ENCODE results near the gene MCCD1. TPM values are rescaled to one million over a fixed set of nuclear protein-coding genes. Genes with fewer than 3 reads are reported as not detected.
"Not testable (repeated sequence)": the region's sequence is repeated elsewhere in the genome, so short reads cannot be mapped to it uniquely, and the experiment has no call there.

Gene MCCD1
- not detected in 2 replicates for total RNA-seq (2014; rRNA removed)
- not detected for polyA plus RNA-seq (2012)

GRCh38 chr6:31528821-31529328, at the start of gene MCCD1:
MCCD1 (plus strand) TSS chr6:31528962; CDS start chr6:31529015, 53 bp downstream.
- DNase-seq (ENCODE audit: low read depth) = no peak

GRCh38 chr6:31479151-31479932, 49.4 kb upstream of the MCCD1 start:
- DNase-seq (ENCODE audit: low read depth) = no peak

GRCh38 chr6:31479933-31480535, 48.7 kb upstream of the MCCD1 start:
- DNase-seq (ENCODE audit: low read depth) = no peak

- DNase-seq (ENCODE audit: low read depth) = no peak
Observed at GRCh38 chr6:31480574-31480973, 48.2 kb upstream of the MCCD1 start.

GRCh38 chr6:31483392-31483791, 45.4 kb upstream of the MCCD1 start:
- DNase-seq (ENCODE audit: low read depth) = no peak

- DNase-seq (ENCODE audit: low read depth) = no peak
Observed at GRCh38 chr6:31485055-31485454, 43.7 kb upstream of the MCCD1 start.

GRCh38 chr6:31486065-31486837, 42.5 kb upstream of the MCCD1 start:
- DNase-seq (ENCODE audit: low read depth) = not testable (repeated sequence)

- not testable (repeated sequence) for DNase-seq (ENCODE audit: low read depth)
Observed at GRCh38 chr6:31487674-31488073, 41.1 kb upstream of the MCCD1 start.

GRCh38 chr6:31489086-31489485, 39.7 kb upstream of the MCCD1 start:
- DNase-seq (ENCODE audit: low read depth) = no peak

GRCh38 chr6:31490115-31490873, 38.5 kb upstream of the MCCD1 start:
- no peak for DNase-seq (ENCODE audit: low read depth)

GRCh38 chr6:31493550-31493874, 35.2 kb upstream of the MCCD1 start:
- not testable (repeated sequence) for DNase-seq (ENCODE audit: low read depth)

GRCh38 chr6:31493875-31494694, 34.7 kb upstream of the MCCD1 start:
- peak; percentile 76 for DNase-seq (ENCODE audit: low read depth)

GRCh38 chr6:31495580-31495979, 33.2 kb upstream of the MCCD1 start:
- peak; percentile 68 for DNase-seq (ENCODE audit: low read depth)

- DNase-seq (ENCODE audit: low read depth) = not testable (repeated sequence)
Observed at GRCh38 chr6:31496826-31497225, 31.9 kb upstream of the MCCD1 start.

GRCh38 chr6:31497531-31498476, 31.0 kb upstream of the MCCD1 start, which contains the start of gene MICB:
MICB (plus strand) TSS chr6:31498145; CDS start chr6:31498194, 49 bp downstream.
- DNase-seq (ENCODE audit: low read depth) = peak; percentile 65

- no peak for DNase-seq (ENCODE audit: low read depth)
Observed at GRCh38 chr6:31498748-31499147, 30.0 kb upstream of the MCCD1 start.

- not testable (repeated sequence) for DNase-seq (ENCODE audit: low read depth)
Observed at GRCh38 chr6:31499648-31500047, 29.1 kb upstream of the MCCD1 start.

GRCh38 chr6:31502586-31502985, 26.2 kb upstream of the MCCD1 start:
- no peak for DNase-seq (ENCODE audit: low read depth)

- not testable (repeated sequence) for DNase-seq (ENCODE audit: low read depth)
Observed at GRCh38 chr6:31509036-31509435, 19.7 kb upstream of the MCCD1 start.

All from LHCN-M2 (cell line).